Activated naive CD4-positive, alpha-beta T cell treated with anti-CD3 and anti-CD28 coated beads, Interleukin-2, amount 50 U/mL, for 24 hours (primary cell): ENCODE results near the gene MPPED2.

Experiments used
- H3K27ac Mint-ChIP-seq: one replicate; pipeline ENCODE4 v1.8.0; 2021; ENCODE audit warnings: mild to moderate bottlenecking, mixed read lengths
- H3K27me3 Mint-ChIP-seq: one replicate; pipeline ENCODE4 v1.8.0; 2021; ENCODE audit warnings: mixed read lengths
- H3K36me3 Mint-ChIP-seq: one replicate; pipeline ENCODE4 v1.8.0; 2021; ENCODE audit warnings: mixed read lengths
- H3K4me1 Mint-ChIP-seq: one replicate; pipeline ENCODE4 v1.8.0; 2021; ENCODE audit warnings: mixed read lengths
- H3K4me3 Mint-ChIP-seq: one replicate; pipeline ENCODE4 v1.8.0; 2021; ENCODE audit warnings: mild to moderate bottlenecking, mixed read lengths
- H3K9me3 Mint-ChIP-seq: one replicate; pipeline ENCODE4 v1.8.0; 2021; ENCODE audit warnings: mixed read lengths

Gene MPPED2

GRCh38 chr11:30414244-30414643 lies 171.9 kb downstream of the MPPED2 start:
- H3K27ac Mint-ChIP-seq = no peak overlapping the region
- no peaks in the 10 kb centered on the region for H3K9me3 Mint-ChIP-seq
- H3K4me1 Mint-ChIP-seq = no peaks in the 10 kb centered on the region
- no peaks in the 10 kb centered on the region for H3K36me3 Mint-ChIP-seq
- no peak overlapping the region for H3K4me3 Mint-ChIP-seq
- H3K27me3 Mint-ChIP-seq = peaks cover 11% of the 10 kb centered on the region

- Mint-ChIP-seq H3K27me3 (peaks cover 7% of the 10 kb centered on the region), H3K9me3 (no peaks in the 10 kb centered on the region), H3K36me3 (no peaks in the 10 kb centered on the region), H3K4me1 (no peaks in the 10 kb centered on the region), H3K4me3 (no peak overlapping the region), H3K27ac (no peak overlapping the region)
Observed at GRCh38 chr11:30412509-30412908, 173.6 kb downstream of the MPPED2 start.

GRCh38 chr11:30411383-30411782 lies 174.8 kb downstream of the MPPED2 start:
- no peak overlapping the region for H3K4me3 Mint-ChIP-seq
- no peaks in the 10 kb centered on the region for H3K9me3 Mint-ChIP-seq
- H3K36me3 Mint-ChIP-seq = no peaks in the 10 kb centered on the region
- H3K27ac Mint-ChIP-seq = no peak overlapping the region
- H3K4me1 Mint-ChIP-seq = no peaks in the 10 kb centered on the region
- H3K27me3 Mint-ChIP-seq = peaks cover 7% of the 10 kb centered on the region

DNA sequence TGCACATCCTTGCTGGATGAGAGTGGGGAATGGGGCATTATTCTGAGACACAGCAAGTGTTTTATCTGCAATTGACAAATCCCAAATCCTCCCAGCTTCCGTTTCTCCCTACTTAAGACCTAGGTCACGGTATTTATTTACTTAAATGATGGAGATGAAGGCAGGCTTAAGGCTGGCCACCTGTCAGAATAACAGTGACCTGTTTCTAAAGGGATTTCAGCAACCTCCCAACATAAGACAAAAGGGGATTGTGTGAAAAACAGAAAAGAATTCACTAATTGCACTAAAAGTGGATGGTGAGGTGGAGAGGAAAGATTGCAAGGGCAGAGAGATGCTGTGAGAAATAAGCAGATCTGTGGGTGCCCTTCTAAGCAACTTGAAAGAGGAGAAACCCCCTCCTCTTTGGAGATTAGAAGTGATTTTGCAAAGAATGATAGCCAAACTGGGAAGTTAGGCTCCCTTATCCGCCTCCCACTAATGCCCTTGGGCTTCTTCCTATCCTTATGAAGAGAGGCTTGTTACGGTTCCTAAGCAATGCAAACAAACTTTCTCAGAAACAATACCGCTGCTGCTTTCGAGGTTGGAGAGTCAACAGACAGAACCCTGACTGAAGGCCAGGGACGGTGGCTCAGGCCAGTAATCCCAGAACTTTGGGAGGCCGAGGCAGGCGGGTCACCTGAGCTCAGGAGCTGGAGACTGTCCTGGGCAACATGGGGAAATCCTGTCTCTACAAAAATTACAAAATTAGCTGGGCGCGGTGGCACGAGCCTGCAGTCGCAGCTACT lies 179.0 kb downstream of the MPPED2 start:
- Mint-ChIP-seq H3K9me3 (no peaks in the 10 kb centered on the region), H3K36me3 (no peaks in the 10 kb centered on the region), H3K27ac (no peak overlapping the region), H3K4me3 (no peak overlapping the region), H3K4me1 (no peaks in the 10 kb centered on the region), H3K27me3 (peaks cover 1% of the 10 kb centered on the region)

- Mint-ChIP-seq H3K27ac (no peak overlapping the region), H3K4me1 (no peaks in the 10 kb centered on the region), H3K27me3 (peaks cover 1% of the 10 kb centered on the region), H3K36me3 (no peaks in the 10 kb centered on the region), H3K4me3 (no peak overlapping the region), H3K9me3 (no peaks in the 10 kb centered on the region)
Observed at GRCh38 chr11:30405385-30405784, 180.8 kb downstream of the MPPED2 start.

- no peaks in the 10 kb centered on the region for H3K4me1 Mint-ChIP-seq
- no peaks in the 10 kb centered on the region for H3K9me3 Mint-ChIP-seq
- no peak overlapping the region for H3K27ac Mint-ChIP-seq
- peaks cover 1% of the 10 kb centered on the region for H3K27me3 Mint-ChIP-seq
- H3K4me3 Mint-ChIP-seq = no peak overlapping the region
- no peaks in the 10 kb centered on the region for H3K36me3 Mint-ChIP-seq
Observed at GRCh38 chr11:30404136-30404535, 182.0 kb downstream of the MPPED2 start.

DNA sequence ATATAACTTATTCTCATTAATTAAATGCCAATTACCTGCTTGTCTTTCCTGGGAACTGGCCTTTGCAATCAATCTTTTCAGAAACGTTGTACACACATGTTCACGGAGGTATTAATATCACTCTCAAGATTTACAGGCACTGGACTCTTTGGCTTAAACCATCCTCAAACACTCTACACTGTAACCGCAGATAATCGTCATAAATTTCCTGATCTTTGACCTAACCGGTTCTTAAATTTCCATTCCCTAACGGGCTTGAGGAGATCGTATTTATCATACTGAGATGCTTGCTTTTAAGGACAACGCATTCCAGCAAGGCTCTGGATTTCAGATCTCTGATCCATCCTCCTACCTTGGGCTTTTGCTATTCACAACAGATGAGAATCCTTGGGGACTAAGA lies 190.4 kb downstream of the MPPED2 start:
- peaks cover 4% of the 10 kb centered on the region for H3K9me3 Mint-ChIP-seq

GRCh38 chr11:30393012-30393411 lies 193.1 kb downstream of the MPPED2 start:
- Mint-ChIP-seq H3K4me1 (no peaks in the 10 kb centered on the region), H3K9me3 (peaks cover 4% of the 10 kb centered on the region), H3K27ac (no peak overlapping the region), H3K36me3 (no peaks in the 10 kb centered on the region), H3K27me3 (peaks cover under 1% of the 10 kb centered on the region), H3K4me3 (no peak overlapping the region)

More for the DNA sequence above, 190.4 kb downstream of the MPPED2 start:
- no peak overlapping the region for H3K27ac Mint-ChIP-seq
- H3K4me3 Mint-ChIP-seq = no peak overlapping the region
- no peaks in the 10 kb centered on the region for H3K36me3 Mint-ChIP-seq
- peaks cover 3% of the 10 kb centered on the region for H3K27me3 Mint-ChIP-seq
- H3K4me1 Mint-ChIP-seq = no peaks in the 10 kb centered on the region

GRCh38 chr11:30392221-30392784 lies 193.8 kb downstream of the MPPED2 start:
- no peaks in the 10 kb centered on the region for H3K4me1 Mint-ChIP-seq
- H3K27me3 Mint-ChIP-seq = no peaks in the 10 kb centered on the region
- no peak overlapping the region for H3K27ac Mint-ChIP-seq
- H3K36me3 Mint-ChIP-seq = no peaks in the 10 kb centered on the region
- H3K4me3 Mint-ChIP-seq = no peak overlapping the region
- peaks cover 4% of the 10 kb centered on the region for H3K9me3 Mint-ChIP-seq

DNA sequence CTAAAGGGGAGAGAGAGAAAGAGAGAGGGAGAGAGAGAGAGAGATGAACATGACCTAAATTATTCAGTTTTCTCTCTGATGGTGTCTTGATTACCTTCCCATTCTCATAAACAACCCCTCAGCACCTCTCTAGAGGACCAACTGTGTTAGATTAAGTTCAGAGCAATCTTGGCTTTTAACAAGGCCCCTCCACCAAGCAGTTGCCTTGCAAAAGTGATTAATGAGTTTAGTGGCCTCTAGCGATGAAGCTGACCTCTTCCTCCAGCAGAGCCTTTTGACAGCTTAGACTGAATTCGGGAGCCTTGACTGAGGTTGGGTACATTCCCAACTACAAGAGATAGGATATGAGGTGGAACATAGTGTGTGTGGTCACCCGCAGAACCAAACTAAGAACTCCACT lies 197.2 kb downstream of the MPPED2 start:
- no peaks in the 10 kb centered on the region for H3K4me1 Mint-ChIP-seq
- no peak overlapping the region for H3K4me3 Mint-ChIP-seq
- H3K27ac Mint-ChIP-seq = no peak overlapping the region
- no peaks in the 10 kb centered on the region for H3K36me3 Mint-ChIP-seq
- no peaks in the 10 kb centered on the region for H3K27me3 Mint-ChIP-seq
- no peaks in the 10 kb centered on the region for H3K9me3 Mint-ChIP-seq

DNA sequence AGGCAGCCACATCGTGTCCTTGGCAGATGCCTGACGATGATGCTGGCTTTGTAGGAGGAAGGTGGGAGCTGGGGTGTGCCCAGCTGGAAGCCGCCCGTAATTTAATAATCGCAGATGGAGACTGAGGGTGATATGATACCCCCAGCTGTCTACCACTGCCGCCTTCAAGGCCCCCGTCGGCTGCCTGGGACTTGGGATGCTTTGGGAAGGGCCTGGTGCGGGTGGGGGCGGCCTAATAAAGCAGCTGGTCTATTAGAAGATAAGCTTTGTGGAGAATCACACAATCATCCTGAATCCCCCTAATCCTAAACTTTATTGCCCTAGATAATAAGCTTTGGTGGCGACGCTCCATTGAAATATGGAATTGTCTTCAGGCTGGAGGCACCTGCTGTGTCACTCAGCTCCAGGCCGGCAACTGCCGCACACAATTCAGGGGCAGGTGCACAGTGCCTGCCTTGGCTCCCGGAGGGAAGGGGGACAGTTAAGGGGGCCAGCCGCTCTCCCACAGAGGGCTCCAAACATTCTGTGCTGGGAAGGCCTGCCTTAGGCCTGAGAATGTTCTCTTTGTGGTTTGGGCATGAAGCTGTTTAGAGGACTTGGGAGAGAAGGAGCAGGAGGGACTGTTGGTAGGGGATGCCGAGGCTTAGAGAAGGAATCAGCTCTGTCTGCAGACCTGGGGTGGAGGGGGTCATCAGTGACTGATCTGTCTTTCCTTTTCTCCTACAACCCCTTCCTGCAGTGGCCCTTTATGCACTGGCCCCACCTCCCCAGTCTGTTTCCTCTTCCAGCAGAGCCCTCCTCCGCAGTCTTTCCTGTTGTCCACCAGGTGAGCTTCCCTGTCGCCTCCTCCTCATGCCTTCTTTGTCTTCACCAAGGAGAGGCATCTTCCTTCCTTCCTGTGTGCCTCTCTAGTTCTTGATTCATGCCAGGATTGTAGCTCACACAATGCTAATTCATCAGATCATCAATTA lies 198.0 kb downstream of the MPPED2 start:
- no peaks in the 10 kb centered on the region for H3K4me1 Mint-ChIP-seq
- H3K36me3 Mint-ChIP-seq = no peaks in the 10 kb centered on the region
- H3K9me3 Mint-ChIP-seq = no peaks in the 10 kb centered on the region
- H3K27me3 Mint-ChIP-seq = no peaks in the 10 kb centered on the region
- no peak overlapping the region for H3K27ac Mint-ChIP-seq
- H3K4me3 Mint-ChIP-seq = no peak overlapping the region

- Mint-ChIP-seq H3K4me1 (no peaks in the 10 kb centered on the region), H3K27me3 (no peaks in the 10 kb centered on the region), H3K9me3 (no peaks in the 10 kb centered on the region), H3K36me3 (no peaks in the 10 kb centered on the region), H3K27ac (no peak overlapping the region), H3K4me3 (no peak overlapping the region)
Observed at GRCh38 chr11:30381879-30382278, 204.3 kb downstream of the MPPED2 start.

DNA sequence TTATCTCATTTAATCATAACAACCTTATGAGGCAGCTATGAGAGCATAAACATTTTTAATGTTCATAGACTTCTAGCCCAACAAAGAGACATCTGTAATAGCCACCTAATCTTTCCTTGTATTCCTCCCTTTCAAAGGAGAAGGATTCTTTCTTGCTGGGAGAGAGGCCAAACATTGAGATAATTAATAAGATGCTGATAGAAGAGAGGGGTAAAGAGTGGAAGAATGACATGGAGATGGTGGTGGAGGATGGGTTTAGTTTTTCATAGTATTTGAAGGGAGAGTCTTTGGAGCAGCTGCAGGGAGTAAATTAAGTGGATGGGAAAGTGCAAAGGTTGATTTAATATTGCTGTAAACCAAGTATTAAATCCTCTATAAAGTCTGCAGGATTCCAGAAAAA lies 205.3 kb downstream of the MPPED2 start:
- Mint-ChIP-seq H3K27me3 (peaks cover 2% of the 10 kb centered on the region), H3K27ac (no peak overlapping the region), H3K36me3 (no peaks in the 10 kb centered on the region), H3K4me3 (no peak overlapping the region), H3K4me1 (no peaks in the 10 kb centered on the region), H3K9me3 (no peaks in the 10 kb centered on the region)

DNA sequence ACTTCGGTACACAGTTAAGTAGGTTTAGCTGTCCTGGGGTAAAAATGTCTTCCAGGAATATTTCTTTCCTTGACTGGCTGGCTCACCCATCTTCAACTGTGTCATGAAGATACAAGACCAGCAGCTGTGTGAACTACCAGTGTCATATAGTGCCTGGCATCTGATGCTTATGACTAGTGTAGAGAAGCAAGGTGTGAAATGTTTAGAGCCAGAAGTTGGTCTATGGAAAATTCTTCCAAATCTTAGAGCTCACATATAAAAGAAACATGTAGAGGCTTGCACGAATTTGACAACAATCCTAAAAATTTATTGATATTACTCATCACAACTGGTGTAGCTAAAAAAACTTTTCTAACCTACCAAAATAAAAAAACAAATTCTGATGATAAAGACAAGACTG lies 208.8 kb downstream of the MPPED2 start:
- Mint-ChIP-seq H3K4me1 (no peaks in the 10 kb centered on the region), H3K4me3 (no peak overlapping the region), H3K27me3 (peaks cover 2% of the 10 kb centered on the region), H3K27ac (no peak overlapping the region), H3K9me3 (no peaks in the 10 kb centered on the region), H3K36me3 (no peaks in the 10 kb centered on the region)

- Mint-ChIP-seq H3K27ac (no peak overlapping the region), H3K9me3 (no peaks in the 10 kb centered on the region), H3K36me3 (no peaks in the 10 kb centered on the region), H3K4me3 (no peak overlapping the region), H3K27me3 (peaks cover 1% of the 10 kb centered on the region), H3K4me1 (no peaks in the 10 kb centered on the region)
Observed at GRCh38 chr11:30370164-30370563, 216.0 kb downstream of the MPPED2 start.

DNA sequence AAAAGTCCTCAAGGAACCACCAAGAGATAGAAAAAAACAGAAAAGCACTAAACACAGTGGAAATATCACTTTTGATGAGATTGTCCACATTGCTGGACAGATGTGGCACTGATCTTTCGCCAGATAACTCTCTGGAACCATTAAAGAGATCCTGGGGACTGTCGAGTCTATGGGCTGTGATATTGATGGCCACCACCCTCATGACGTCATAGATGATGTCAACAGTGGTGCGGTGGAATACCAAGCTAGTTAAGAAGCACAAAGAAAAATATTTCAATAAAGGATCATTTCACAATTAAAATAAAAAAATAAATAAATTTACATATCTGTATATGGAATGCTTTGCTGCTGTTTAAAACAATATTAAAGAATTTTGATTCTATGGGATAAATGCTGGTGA lies 217.8 kb downstream of the MPPED2 start:
- Mint-ChIP-seq H3K4me3 (no peak overlapping the region), H3K9me3 (no peaks in the 10 kb centered on the region), H3K27ac (no peak overlapping the region), H3K27me3 (peaks cover 1% of the 10 kb centered on the region), H3K36me3 (no peaks in the 10 kb centered on the region), H3K4me1 (no peaks in the 10 kb centered on the region)
